Dendritic cell treated with granulocyte-macrophage colony-stimulating factor and Interleukin-4, amounts not matched to agents 40 ng/mL and 50 ng/mL, for 4 days (primary cell): Measurements from ENCODE around the gene CPLX4.

Experiments used
- H3K27ac Mint-ChIP-seq: one replicate; pipeline ENCODE4 v1.8.0; 2022; ENCODE audit warnings: mild to moderate bottlenecking, mixed read lengths
- H3K27me3 Mint-ChIP-seq: one replicate; pipeline ENCODE4 v1.8.0; 2022; ENCODE audit warnings: mild to moderate bottlenecking, mixed read lengths
- H3K36me3 Mint-ChIP-seq: one replicate; pipeline ENCODE4 v1.8.0; 2022; ENCODE audit warnings: low read depth, mixed read lengths
- H3K4me1 Mint-ChIP-seq: one replicate; pipeline ENCODE4 v1.8.0; 2022; ENCODE audit warnings: low read depth, mixed read lengths
- H3K4me3 Mint-ChIP-seq: one replicate; pipeline ENCODE4 v1.8.0; 2022; ENCODE audit warnings: mild to moderate bottlenecking, moderate library complexity, mixed read lengths
- H3K9me3 Mint-ChIP-seq: one replicate; pipeline ENCODE4 v1.8.0; 2022; ENCODE audit warnings: mixed read lengths
- intact Hi-C: fragments of 100-400 bp; cut with micrococcal nuclease; formaldehyde crosslinking; loops from one replicate; pipeline ENCODE4 v1.15.0; 2022

CPLX4 gene

DNA sequence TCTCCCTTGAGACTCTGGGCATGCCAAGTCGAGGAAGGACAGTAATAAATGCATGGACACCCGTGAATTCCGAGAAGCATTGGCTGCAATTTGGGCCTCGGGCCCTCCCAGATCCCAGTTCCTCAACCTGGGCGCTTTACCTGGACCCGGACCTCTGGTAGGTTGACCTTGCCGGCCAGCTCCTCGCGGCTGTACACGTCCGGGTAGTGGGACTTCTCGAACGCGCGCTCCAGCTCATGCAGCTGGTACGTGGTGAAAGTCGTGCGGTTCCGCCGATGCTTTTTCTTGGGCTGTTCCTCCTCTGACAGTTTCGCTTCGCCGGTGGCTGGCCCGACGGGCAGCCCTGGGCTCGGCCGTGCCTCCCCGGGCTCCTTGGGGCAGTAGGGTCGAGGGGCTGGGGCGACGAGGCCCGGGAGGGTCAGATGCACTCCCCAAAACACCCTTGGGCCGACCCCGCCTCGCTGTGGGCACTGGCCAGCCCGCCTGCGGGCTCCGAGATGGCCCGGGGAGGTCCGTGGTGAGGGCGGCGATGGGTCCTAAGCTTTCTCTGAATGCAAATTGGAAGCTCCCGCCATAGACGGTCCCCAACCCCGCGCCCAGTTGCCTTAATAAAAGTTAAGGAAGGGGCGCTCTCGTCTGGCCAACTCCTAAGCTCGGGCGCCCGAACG, 46.1 kb downstream of the CPLX4 start:
- no peak overlapping the region for H3K27ac Mint-ChIP-seq
- peaks cover 89% of the 10 kb centered on the region for H3K27me3 Mint-ChIP-seq
- H3K36me3 Mint-ChIP-seq, result no peaks in the 10 kb centered on the region
- intact Hi-C loops, result no loop called here
- no peaks in the 10 kb centered on the region for H3K9me3 Mint-ChIP-seq
- peak overlapping the region; percentile 38 for H3K4me3 Mint-ChIP-seq
- H3K4me1 Mint-ChIP-seq, result peaks cover 23% of the 10 kb centered on the region

DNA sequence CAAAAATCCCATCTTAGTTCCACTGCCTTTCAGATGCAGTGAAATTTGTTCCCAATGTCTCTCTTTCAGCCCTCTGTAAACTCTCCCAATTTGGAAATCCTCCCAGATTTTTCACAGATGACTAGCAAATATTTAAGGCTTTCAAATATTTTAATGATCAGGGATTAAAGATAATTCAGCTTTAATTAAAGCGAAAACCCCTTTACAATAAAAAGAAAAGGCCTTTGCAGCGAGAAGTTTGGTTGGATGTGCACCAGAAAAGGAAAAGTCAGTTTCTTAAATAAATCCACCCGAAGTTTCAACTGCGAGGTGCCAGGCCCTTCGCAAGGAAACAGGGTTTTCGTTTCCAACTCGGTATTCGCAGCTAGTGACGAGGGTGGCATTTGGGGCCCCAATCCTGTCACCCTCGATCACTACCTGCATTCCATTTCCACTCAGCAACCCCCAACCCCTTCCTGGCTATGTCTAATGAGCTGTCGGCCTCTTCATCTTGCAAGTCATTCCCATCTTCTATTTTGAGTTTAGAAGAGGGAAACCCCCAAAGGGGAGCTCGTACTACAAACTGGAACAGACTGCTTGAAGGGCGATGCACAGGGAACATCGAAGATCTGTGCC, 46.7 kb downstream of the CPLX4 start:
- Mint-ChIP-seq H3K36me3 (no peaks in the 10 kb centered on the region), H3K4me3 (no peak overlapping the region), H3K27me3 (peaks cover 90% of the 10 kb centered on the region), H3K4me1 (peaks cover 23% of the 10 kb centered on the region), H3K9me3 (no peaks in the 10 kb centered on the region), H3K27ac (no peak overlapping the region)
- intact Hi-C loops, result no loop called here

DNA sequence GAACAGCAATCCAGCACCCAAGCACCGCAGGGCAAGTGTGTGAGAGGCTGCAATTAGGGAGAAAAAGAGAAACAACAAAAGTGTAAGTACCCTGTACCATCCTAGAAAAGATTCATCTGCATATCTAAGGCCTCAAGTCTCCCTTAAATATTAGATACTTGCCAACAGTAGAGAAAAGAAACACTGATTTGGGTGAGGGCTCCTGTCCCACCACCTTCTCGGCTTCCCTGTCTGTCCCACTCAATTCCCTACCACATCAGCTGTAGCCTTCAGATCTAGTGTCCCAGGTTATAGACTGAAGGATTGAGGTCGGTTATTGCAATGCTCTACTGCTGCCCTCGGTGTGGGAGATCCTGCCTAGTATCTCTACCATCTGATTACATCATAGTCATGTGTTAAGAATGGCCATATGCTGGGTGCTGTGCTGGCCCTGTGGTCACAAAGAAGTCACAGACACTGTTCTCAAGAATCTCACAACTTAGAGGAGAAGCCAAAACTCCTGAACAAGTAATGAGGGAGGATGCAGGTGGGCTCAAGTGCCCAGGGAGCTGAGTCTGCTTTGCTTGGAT, 47.7 kb downstream of the CPLX4 start:
- H3K4me1 Mint-ChIP-seq, result peaks cover 23% of the 10 kb centered on the region
- intact Hi-C loops, result no loop called here
- H3K4me3 Mint-ChIP-seq, result no peak overlapping the region
- H3K27ac Mint-ChIP-seq, result no peak overlapping the region
- peaks cover 90% of the 10 kb centered on the region for H3K27me3 Mint-ChIP-seq
- H3K9me3 Mint-ChIP-seq, result no peaks in the 10 kb centered on the region
- H3K36me3 Mint-ChIP-seq, result no peaks in the 10 kb centered on the region

GRCh38 chr18:59269563-59270119, 48.8 kb downstream of the CPLX4 start:
- intact Hi-C loops, result no loop called here
- Mint-ChIP-seq H3K36me3 (no peaks in the 10 kb centered on the region), H3K9me3 (no peaks in the 10 kb centered on the region), H3K27me3 (peaks cover 91% of the 10 kb centered on the region), H3K4me3 (no peak overlapping the region), H3K27ac (no peak overlapping the region), H3K4me1 (peaks cover 31% of the 10 kb centered on the region)

DNA sequence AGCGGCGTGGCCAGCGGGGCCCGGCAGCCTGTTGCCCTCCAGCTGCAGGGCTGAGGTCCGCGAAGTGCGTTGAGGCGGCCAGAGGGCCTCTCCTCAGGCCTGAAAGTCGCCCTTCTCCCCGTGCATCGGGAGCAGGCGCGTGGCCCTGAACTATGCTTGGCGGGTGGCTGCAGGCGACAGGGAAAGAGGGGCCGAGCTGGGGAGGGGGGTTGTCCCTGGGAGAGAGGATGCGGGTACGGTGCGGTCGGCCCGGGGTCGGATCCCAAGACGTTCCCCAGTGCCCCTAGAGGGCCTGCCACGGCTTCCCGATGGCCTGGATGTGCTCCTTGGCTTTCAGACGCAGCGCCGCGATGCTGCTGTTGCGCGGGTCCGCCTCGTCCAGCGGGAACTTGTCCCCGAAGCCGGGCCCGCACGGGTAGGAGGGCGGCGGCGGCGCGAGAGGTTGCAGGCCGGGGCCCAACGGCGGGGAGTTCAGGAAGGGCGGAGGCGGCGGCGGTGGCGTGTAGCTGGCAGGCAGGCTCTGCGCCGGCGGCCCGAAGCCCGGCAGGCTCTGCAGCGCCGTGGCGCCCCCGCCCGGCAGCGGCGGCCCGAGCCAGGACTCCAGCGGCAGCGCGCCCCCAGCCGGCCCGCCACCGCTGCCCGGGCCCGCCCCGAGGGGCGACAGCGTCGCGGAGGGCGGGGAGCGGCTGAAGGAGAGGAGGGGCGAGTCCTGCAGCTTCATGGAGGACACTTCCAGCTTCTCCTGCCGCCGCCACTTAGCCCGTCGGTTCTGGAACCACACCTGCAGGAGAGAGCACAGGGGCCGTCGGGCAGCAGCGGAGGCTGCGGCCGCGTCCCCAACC, 49.5 kb downstream of the CPLX4 start:
- no peaks in the 10 kb centered on the region for H3K36me3 Mint-ChIP-seq
- H3K9me3 Mint-ChIP-seq, result no peaks in the 10 kb centered on the region
- H3K27ac Mint-ChIP-seq, result no peak overlapping the region
- intact Hi-C loops, result no loop called here
- peak overlapping the region; percentile 43 for H3K4me3 Mint-ChIP-seq
- H3K27me3 Mint-ChIP-seq, result peaks cover 91% of the 10 kb centered on the region
- peaks cover 30% of the 10 kb centered on the region for H3K4me1 Mint-ChIP-seq

- Mint-ChIP-seq H3K27me3 (peaks cover 91% of the 10 kb centered on the region), H3K36me3 (no peaks in the 10 kb centered on the region), H3K9me3 (no peaks in the 10 kb centered on the region), H3K27ac (no peak overlapping the region), H3K4me1 (peaks cover 23% of the 10 kb centered on the region), H3K4me3 (no peak overlapping the region)
- intact Hi-C loops, result no loop called here
These were observed 50.2 kb downstream of the CPLX4 start for GRCh38 chr18:59268127-59268720.

DNA sequence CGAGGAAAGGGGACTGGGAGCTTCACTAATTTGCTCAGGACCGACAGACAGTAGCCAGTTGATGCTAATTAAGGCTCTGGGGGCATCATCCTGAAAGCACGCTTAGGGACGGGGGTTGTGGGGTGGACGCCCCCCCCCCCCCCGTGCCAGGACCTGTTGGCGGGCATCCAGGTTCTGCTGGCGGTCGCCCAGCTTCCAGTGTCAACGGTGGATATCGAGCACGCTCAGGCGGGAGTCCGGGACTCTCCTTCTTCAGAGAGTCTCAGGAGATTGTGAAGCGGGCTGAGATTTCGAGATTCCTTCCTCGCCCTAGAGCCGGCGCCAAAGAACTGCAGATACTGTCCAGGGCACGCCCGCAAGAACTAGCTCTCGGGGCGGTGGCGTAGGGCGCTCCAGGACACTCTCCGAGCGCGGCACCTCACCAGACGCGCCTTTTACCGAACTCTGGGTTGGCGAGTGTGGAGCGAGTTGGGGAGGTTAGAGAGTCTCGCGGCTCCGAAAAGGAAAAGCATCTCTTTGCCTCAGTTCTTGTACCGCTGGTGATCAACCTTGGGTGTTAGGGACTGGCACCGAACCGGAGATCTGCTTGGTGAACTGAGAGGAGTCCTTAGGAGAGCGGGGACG, 50.8 kb downstream of the CPLX4 start:
- Mint-ChIP-seq H3K4me1 (peaks cover 23% of the 10 kb centered on the region), H3K4me3 (no peak overlapping the region), H3K9me3 (no peaks in the 10 kb centered on the region), H3K27me3 (peaks cover 95% of the 10 kb centered on the region), H3K27ac (no peak overlapping the region), H3K36me3 (no peaks in the 10 kb centered on the region)
- intact Hi-C loops, result no loop called here

DNA sequence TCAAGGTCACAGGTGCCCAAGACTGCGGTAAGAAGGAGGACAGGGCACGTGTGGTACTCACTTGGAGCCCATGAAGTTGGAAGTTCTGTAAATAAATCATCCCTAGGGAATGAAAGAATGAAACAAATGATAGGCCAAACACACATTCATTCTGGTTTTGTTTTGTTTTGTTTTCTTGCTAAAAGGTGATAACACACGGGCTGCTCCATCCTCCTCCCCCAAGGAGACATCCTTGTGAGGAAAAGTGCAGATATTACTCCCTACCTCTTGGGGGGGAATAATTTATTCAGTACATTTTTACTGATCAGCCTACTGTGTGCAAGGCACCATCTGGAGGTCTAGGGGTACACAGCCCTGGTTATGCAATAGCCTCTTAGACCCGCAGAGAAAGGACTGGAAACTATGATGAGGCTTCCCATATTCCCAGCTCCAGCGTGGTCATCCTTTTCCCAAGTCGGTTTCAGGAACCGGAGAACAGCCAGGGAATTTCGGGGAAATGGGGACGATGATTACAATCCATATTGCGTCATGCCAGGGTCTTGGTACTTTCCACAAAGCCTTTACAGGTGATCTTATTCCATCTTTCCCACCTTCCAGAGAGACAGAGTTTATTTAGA, 51.5 kb downstream of the CPLX4 start:
- intact Hi-C loops, result no loop called here
- Mint-ChIP-seq H3K4me3 (no peak overlapping the region), H3K27me3 (peaks cover 92% of the 10 kb centered on the region), H3K27ac (no peak overlapping the region), H3K9me3 (no peaks in the 10 kb centered on the region), H3K4me1 (peaks cover 23% of the 10 kb centered on the region), H3K36me3 (no peaks in the 10 kb centered on the region)

DNA sequence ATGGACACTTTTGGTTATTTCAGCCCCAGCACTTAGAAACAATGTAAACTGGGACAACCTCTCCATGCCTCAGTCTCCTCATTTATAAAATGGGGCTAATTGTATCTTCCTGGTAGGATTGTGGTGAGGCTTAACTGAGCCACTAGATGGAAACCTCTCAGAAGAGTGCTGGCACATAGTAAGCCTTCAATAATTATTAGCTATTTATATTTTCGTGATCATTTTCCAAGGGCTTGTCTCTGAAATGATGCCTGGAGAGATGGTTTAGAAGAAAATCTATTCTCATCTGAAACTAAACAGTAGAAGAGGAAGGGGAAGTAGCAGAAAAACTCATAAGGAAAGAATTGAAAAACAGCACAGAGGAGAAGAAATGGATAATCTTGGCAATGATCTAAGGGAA, 52.0 kb downstream of the CPLX4 start:
- H3K9me3 Mint-ChIP-seq, result no peaks in the 10 kb centered on the region
- H3K27ac Mint-ChIP-seq, result no peak overlapping the region
- intact Hi-C loops, result no loop called here
- peaks cover 23% of the 10 kb centered on the region for H3K4me1 Mint-ChIP-seq
- no peaks in the 10 kb centered on the region for H3K36me3 Mint-ChIP-seq
- H3K4me3 Mint-ChIP-seq, result no peak overlapping the region
- H3K27me3 Mint-ChIP-seq, result peaks cover 88% of the 10 kb centered on the region

GRCh38 chr18:59265974-59266369, 52.5 kb downstream of the CPLX4 start:
- no peaks in the 10 kb centered on the region for H3K9me3 Mint-ChIP-seq
- peaks cover 23% of the 10 kb centered on the region for H3K4me1 Mint-ChIP-seq
- no peaks in the 10 kb centered on the region for H3K36me3 Mint-ChIP-seq
- no peak overlapping the region for H3K27ac Mint-ChIP-seq
- H3K4me3 Mint-ChIP-seq, result no peak overlapping the region
- peaks cover 84% of the 10 kb centered on the region for H3K27me3 Mint-ChIP-seq
- intact Hi-C loops, result no loop called here

DNA sequence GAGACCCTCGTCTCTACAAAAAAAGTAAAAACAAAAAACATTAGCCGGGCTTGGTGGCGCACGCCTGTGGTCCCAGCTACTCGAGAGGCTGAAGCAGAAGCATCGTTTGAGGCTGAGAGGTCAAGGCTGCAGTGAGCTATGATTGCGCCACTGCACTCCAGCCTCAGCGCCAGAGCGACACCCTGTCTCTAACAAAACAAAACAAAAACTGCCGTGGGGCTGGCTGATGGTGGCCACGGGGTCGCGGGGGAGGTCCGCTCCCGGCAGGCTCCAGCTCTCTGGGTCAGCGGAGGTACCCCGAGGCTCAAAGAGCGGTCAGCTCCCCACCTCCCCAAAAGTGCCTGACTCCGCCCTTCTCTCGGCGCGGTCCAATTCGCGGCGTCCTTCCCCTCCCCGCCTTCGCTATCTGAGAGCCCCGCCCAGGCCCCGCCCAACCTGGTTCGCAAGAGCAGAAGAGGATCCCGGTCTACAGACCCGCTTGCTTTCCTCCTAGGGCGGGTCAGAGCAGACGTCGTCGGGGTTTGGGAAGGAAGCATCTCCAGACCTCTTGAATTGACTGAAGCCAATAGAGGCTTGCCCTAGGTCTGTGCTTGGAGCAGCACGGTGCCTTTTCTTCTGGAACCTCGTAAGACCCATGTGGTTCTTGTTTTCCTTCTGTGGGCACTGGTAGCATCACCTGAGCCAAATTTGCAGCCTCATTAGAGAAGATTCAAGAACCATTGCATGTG, 53.0 kb downstream of the CPLX4 start:
- Mint-ChIP-seq H3K4me1 (peaks cover 23% of the 10 kb centered on the region), H3K9me3 (no peaks in the 10 kb centered on the region), H3K36me3 (no peaks in the 10 kb centered on the region), H3K4me3 (peak overlapping the region; percentile 69), H3K27ac (no peak overlapping the region), H3K27me3 (peaks cover 81% of the 10 kb centered on the region)
- intact Hi-C loops, result no loop called here

GRCh38 chr18:59264651-59265245, 53.7 kb downstream of the CPLX4 start:
- Mint-ChIP-seq H3K4me1 (peaks cover 22% of the 10 kb centered on the region), H3K27ac (no peak overlapping the region), H3K9me3 (no peaks in the 10 kb centered on the region), H3K36me3 (no peaks in the 10 kb centered on the region), H3K4me3 (peak overlapping the region; percentile 69), H3K27me3 (peaks cover 79% of the 10 kb centered on the region)
- intact Hi-C loops, result no loop called here
